GM18502 (cell line): ENCODE measurements around the gene ZFHX3.

Experiments used
- ATAC-seq: cut with Tn5 transposase; IDR thresholded peaks from one replicate; pipeline ENCODE4 v1.9.1; 2021; ENCODE audit warnings: mild to moderate bottlenecking; ENCODE audit not compliant: unreplicated experiment, poor library complexity

The ZFHX3 gene

DNA sequence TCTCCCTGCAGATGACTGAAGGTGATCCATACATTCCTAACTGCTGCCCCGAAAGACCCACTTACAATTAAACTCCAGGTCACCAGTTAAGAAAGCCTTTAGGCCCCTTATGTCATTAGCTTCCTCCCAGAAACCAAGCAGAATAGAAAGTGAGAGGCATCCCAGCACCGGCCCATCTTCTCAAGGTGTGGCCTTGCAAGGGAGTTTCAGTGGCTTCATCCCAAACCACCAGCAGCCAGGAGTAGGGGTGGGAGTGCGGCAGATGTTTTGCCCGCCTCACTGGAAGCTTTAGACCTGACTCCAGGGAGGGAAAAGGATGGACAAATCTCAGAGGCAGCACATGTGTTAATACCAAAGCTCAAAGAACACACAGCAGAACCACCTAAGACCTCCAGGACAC lies 5.1 kb downstream of the ZFHX3 start:
- ATAC-seq = no peak

DNA sequence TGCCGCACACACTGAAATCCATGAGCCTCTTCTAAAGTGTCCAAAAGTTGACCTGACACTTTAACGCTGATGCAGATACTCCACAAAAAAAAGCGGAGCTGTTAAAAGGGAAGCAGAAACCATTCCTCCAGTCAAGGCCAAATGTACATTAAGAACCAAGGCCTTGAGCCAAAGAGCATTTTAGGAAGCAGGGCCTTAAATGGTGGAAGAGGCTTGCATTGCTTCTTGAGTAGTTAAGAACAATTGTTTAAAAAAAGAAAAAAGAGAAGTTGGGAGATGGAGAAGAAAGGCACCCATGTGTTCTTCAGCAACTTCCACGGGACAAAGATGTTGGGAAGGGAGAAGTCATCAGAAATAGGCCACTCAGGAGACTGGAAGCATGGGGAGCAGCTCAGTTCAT lies 6.3 kb downstream of the ZFHX3 start:
- no peak for ATAC-seq

GRCh38 chr16:73040735-73041402 lies 7.1 kb downstream of the ZFHX3 start:
- ATAC-seq = no peak

GRCh38 chr16:73040136-73040535 lies 7.8 kb downstream of the ZFHX3 start:
- ATAC-seq = no peak

DNA sequence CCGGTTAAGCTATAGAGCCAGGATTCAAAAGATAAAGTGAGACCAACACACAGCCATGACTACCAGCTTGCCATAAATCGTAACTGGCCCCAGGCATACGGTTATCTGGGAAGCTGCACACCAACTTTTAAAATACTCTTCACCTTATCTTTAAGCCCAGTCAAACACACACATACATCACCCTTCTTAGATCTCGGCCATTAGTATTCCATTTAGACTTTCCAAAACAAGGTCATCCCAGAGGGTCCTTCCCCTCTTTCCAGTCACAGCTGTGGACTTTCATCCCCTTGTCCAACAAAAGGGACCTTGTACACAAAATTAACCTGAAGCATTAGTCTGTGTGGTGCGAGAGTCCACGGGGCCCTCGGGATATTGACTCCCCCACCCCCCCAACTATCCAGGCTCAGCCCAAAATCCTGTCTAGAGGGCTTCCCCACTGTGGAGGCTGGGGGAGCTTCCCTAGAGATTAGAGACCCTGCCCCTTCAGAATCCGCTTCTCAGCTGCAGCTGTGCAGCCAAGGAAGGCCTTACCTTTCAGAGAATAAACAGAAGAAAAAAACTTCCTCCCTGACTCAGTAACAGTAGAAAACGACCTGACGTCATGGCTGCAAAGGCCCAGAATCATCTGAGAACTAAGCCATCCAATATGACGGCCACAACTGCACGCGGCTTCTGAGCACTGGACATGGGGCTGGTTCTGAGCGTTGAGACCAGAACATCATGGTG lies 9.9 kb downstream of the ZFHX3 start:
- no peak for ATAC-seq

- no peak for ATAC-seq
Measured at GRCh38 chr16:73037331-73037745, 10.6 kb downstream of the ZFHX3 start.

GRCh38 chr16:73036074-73036826 lies 11.7 kb downstream of the ZFHX3 start:
- ATAC-seq = peak; percentile 85

- ATAC-seq = peak; percentile 44
Measured at GRCh38 chr16:73034374-73034773, 13.6 kb downstream of the ZFHX3 start.

- no peak for ATAC-seq
Measured at GRCh38 chr16:73033271-73033998, 14.5 kb downstream of the ZFHX3 start.

- ATAC-seq = no peak
Measured at GRCh38 chr16:73032541-73033270, 15.2 kb downstream of the ZFHX3 start.

DNA sequence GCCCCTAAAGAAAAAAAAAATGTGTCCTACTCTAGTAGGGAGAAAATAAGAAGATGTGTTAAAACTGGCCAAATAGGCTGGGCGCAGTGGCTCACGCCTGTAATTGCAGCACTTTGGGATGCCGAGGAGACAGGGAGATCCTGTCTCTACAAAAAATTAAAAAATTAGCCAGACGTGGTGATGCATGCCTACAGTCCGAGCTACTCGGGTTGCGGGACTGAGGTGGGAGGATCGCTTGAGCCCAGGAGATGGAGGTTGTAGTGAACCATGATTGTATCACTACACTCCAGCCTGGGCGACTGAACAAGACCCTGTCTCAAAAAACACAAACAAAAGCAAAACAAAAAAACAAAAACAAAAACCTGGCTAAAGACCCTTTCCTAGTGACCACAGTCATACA lies 15.9 kb downstream of the ZFHX3 start:
- no peak for ATAC-seq

DNA sequence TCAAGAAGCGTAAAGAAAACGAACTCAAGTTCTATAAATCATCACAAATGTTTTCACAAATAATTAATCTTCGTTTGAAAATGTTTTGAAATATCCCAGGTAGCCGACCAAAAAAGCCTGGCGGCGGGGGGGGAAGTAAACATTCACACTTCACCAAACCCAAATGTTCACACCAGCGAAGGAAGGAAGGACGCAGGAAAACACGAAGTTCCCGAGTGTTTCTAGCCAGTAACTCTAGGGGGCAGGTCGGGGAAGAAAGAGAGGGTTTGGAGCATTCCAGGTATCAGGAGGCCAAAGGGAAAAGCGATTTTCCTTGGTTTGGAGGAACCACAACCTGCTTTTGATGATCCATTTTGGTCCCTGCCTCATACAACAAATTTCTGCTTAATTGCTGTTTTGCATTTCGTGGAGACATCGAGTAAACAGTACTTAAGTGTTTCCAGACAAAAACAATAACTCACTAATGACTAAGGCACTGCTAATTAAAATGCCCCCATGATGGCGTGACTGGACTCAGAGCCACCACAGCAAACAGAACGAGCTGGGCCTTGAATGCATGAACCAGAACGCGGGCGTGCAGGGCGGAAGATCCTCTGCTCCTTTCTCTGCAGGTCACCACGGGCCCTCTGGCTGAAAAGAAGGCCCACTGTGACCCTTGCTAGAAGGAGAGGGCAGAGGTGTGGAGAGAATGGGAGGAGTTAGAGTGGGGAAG lies 16.6 kb downstream of the ZFHX3 start:
- ATAC-seq = no peak

GRCh38 chr16:73028721-73029361 lies 19.1 kb downstream of the ZFHX3 start:
- ATAC-seq = no peak

- ATAC-seq = no peak
Measured at GRCh38 chr16:73028263-73028662, 19.7 kb downstream of the ZFHX3 start.

DNA sequence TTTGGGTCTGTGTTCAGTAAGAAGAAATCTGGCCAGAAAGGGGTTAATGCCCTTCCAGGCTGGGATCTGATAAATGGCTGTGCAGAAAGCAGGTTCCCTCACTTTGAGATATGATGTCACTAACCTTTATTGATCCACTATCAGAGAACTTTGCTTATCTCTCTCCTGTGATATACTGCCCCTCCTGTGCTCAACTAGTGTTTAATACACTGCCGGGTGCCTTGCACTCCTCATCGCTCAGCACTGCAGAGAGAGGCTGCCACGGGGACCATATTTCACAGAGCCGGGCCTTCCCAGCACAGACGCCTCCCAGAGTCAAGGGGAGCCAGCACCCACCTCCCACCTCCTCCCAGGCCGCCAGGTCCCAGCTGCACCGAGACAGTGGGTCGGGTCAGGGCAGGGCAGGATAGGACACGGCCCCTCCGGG lies 20.2 kb downstream of the ZFHX3 start:
- no peak for ATAC-seq

DNA sequence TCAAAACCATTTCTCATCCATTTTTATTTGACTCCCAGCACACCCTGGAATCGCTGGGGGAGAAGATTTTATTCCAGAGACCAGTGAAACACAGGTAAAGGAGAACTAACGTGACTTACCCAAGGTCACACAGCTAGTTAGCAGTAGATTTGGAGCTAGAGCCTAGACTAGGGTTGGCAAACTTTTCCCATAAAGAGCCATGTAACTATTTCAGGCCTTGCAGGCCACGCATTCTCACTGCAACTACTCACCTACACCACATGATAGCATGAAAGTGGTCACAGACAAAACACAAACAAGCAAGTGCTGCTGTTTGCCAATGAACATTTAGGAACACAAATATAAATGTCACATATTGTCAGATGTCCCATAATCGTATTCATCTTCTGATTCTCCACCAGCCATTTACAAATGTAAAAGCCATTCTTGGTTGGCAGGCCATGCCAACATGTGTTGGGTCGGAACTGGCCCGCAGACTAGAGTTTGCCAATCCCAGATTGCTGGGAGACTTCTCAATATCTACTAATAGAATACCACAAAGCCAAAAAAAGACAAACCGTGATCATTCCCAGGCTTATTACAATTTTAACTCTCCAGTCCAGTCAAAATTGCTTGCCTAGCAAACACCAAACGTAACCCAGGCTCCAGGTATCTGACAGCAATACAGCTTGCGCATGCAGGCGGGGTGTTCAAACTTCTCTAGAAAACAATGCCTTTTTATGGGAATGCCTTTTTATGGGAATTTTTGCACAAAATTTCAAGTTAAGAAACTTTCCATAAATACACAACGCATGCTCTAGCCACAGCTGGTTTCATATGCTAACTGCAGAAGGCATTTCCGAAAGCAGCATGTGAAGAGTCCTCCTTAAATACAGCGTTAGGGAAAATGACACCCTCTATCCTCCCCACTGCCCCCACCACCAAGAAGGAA lies 20.9 kb downstream of the ZFHX3 start:
- no peak for ATAC-seq

DNA sequence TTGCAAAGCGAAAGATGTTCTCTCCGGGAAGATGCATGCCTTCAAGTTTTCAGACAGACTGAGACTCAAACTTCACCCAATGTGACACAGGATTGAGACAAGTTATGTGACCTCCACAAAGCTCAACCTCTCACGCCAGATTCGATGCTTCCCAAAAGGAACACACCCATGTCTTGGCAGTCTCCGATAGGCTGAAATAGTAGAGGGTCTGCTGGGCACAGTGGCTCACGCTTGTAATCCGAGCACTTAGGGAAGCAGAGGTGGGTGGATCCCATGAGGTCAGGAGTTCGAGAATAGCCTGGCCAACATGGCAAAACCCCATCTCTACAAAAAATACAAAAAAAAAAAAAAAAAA lies 22.1 kb downstream of the ZFHX3 start:
- no peak for ATAC-seq
